Right kidney (tissue), 1 donor: Measurements from ENCODE around the gene RASSF10.

Experiments
- DNase-seq: peaks from one replicate; pipeline ENCODE4 v3.0.0-alpha.2; 2016

Gene RASSF10

DNA sequence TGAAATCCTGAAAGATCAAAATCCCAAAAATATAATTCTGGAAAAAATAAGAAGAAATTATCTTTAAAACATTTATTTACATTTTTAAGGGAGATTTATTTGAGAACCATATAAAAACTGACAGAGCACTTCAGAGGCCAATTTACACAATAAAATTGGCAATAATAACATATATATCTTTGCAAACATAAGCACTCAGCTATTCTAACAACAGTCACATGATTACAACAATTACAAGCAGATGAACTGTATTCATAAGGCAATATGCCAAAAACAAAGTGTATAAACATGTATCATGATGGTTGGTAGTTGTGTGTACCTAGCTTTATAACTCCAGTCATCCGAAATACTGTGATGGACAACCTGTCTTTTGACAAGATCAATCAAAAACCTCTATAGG is 17.7 kb upstream of the RASSF10 start:
- no peak for DNase-seq

DNA sequence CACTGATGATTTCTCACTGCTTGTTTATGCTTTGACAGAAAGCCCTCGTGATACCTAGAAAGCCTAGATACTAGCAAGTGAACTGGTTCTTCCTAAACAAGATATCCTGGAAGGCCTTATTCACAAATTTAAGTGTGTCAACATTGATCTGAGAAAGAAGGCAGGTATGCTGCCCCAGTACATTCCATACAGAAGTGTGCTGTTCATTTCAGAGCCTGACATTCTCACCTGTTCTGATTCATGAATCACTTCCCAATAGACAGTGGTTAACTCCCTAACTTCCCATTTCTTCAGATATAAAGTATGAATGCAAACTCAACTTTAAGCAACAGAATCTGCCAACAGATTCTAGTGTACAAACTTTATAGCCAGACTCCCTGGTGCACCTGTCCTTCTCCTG is 15.5 kb upstream of the RASSF10 start:
- DNase-seq, result no peak

DNA sequence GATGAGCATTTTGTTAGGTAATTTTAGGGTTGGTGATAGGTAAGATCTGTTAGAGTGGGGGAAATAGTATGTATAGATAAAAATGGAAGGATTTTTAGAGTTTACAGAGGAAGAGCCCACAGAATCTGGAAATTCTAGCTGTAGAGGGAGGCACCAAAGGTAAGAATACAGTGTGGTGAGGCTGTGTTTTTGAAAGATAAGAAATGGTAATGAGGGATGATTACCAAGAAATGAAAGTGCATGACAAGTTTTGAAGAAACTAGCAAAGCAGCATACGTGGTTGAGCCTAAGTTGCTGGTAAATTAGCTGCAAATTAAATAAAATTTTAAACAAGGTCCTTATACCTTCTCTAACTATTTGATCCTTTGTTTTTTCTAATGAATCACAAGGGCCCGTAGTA is 14.6 kb upstream of the RASSF10 start:
- no peak for DNase-seq

DNA sequence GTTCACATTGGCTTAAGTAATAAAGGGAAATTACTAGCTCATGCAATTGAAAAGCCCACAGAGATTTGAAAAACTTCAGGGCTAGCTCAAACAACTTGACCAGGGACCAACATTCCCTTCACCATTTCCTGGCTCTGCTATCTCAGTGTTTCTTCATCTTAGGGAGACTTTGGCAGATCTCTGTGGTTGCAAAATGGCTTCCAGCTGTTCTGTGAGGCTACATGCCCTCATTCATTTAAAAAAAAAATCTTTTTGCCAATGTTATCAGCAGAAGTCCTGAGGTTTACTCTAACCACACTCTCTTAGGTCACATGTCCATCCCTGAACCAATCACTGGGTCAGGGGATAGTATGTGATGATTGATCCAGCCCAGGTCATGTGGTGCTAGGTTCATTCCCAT is 13.9 kb upstream of the RASSF10 start:
- DNase-seq, result no peak

DNA sequence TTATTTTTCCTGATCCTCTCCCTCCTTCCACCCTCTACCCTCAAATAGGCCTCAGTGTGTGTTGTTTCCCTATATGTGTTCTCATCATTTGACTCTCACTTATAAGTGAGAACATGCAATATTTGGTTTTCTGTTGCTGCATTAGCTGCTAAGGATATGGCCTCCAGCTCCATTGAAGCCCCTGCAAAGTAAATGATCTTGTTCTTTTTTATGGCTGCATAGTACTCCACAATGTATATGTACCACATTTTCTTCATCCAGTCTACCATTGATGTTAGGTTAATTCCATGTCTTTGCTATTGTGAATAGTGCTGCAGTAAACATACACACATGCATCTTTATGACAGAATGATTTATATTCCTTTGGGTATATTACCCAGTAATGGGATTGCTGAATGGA is 13.3 kb upstream of the RASSF10 start:
- DNase-seq, result no peak

DNA sequence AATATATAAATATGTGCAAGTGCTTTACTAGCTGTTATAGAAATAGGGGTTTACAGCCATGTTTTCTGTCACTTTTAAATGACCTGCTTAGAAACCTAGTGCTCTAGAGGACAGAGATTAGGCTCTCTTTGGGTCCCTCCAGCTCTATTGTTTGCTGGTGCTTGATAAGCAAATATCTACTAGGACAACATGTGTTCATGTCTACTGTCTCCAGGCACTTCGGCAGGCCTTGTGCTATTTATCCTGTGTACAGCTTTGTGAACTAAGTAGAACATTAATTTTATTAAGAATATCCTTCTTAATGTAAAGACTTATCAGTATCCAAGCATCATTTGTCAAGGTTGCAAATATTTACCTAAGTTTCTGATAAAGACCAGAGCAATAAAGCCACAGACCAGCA is 11.9 kb upstream of the RASSF10 start:
- DNase-seq, result no peak

DNA sequence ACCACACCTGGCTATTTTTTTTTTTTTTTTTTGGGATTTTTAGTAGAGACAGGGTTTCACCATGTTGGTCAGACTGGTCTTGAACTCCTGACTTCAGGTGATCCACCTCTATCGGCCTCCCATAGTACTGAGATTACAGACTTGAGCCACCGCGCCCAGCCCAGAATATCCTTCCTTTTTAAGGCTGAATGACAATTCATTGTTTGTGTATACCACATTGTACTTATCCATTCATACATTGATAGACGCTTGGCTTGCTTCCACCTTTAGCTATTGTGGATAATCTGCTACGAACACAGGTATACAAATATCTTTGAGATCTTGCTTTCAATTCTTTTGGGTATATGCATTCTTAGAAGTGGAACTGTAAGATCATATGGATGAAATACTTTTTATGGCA is 10.8 kb upstream of the RASSF10 start:
- DNase-seq, result no peak

DNA sequence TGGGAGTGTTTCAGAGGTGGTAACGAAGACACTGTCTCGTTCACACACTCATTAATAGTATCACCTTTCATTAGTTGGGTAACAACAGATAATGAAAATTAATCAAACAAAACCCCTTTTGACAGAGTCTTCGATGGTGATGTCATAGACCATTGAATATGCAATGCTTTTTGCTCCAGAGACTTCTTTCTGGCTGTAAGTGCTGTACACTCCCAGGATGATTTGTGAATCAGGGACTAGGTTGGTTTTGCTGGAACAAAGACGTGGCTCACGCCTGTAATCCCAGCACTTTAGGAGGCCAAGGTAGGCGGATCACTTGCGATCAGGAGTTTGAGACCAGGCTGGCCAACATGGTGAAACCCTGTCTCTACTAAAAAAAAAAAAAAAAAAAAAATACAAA is 9.5 kb upstream of the RASSF10 start:
- DNase-seq, result no peak

DNA sequence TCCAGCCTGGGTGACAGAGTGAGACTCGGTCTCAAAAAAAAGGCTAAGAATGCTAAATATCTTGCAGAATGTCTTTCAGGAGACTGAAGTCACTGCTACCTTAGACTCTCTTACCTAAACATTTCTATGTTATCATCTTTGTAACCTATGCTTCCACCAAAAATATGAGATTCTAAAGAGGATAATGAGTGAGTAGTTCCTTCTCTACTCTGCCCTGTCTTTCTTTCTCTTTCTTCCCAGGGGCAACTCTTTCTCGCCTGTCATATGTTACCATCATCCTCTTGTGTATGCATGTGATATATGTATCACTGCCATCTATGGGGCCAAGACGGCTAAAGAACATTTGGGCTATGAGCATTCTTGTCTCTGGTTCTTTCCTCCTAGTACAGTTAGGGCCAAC is 9.0 kb upstream of the RASSF10 start:
- DNase-seq, result no peak

DNA sequence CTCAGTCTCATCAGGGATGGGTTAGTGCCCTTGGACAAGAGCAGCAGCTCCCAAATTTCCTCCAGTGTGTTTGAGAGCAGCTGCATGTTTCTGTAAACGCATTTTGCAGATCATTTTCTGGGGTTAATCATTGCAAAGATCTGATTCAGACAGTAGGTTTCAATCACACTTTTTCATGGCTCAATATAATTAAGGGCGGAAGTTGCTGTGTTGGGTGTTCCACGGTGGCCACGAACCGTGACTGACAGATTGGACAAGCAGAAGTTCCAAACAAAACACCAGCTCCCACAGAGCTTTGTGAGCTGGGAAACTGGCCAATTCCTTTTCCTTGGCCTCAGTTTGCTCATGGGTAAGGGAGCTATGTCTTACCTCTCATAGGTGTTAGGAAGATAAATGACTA is 8.4 kb upstream of the RASSF10 start:
- DNase-seq, result peak; percentile 35

DNA sequence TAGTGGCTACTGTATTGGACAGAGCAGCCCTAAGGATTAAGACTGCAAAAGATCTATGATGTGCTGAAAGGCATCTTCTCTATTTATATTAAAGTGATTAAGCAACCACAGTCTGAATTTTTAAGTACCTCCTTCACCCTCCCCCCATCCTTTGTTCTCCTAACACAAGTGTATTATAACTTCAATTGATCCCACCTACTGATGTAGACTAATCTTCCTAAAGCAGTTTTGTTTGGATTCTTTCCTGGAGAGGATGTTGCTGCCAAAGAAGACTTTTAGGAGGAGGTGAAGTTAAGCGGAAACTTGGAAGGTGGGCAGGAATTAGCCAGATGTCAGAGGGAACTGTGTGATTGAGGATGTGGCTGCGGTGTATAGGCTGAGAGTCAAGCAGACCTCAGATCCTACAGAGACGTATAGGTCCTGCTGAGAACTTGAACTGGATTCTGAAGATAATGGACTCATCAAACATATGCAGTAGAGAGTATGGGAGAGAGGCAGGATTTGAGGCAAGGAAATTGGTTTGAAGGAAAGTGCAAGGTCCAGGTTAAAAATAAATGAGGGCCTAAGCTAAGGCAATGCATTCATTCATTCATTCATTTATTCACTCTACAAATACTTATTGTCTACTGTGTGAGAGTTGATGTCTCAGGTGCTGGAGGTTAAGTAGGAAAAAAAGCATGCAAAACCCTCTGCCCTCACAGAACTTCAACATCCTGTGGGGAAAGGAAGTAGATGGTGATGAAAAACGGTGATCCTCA is 5.2 kb upstream of the RASSF10 start:
- no peak for DNase-seq

DNA sequence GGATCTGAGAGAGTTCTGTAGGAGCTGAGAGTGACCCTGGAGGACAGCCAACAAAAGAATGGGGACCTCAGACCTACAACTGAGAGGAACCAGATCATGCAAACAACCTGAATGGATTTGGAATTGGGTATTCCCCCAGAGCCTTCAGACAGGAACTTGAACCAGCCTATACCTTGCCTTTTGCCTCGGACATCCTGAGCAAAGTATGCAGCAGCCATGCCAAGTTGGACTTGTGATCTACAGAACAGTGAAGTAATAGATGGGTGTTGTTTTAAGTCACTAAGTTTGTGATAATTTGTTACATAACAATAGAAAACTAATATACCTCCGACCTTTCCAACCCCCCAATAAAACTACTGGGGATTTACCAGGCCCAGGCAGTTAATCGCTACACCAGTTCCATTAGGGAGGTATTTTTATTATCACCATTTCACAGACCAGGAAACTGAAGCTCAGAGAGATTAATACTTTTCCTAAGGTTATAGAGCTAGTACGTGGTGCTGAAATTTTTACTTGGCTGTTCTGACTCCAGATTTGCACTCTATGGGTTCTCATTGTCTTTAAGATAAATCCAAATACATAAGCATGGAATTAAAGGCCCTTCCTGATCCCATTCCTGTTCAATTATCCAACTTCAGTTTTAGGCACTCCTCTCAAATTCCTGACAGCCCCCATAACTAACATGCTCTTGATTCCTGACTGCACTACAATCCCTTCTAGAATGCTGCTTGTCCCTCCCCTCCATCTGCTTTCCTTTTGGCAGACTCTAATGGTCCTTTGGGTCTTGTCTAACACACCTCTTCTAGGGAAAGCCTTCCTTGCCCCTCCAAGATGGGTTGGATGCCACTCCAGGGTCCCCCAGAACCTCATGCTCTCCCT is 1.7 kb upstream of the RASSF10 start:
- DNase-seq, result no peak

DNA sequence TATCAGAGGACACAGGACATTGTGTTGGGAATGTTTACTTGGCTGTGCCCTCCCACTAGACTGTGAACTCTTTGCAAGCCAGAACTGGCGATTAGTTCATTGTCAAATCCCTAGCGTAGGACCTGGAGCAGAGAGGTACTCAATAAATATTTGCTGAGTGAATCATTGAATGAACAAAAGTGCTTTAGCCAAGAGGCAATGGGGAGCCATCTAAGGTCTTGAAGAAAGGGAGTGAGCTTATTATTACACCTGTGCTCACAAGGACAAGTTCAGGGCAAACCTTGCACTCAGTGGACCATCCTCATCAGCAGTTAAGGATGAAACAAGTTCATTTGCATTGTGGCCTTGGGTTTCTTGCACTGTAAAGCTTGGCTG is 1.1 kb upstream of the RASSF10 start:
- no peak for DNase-seq

DNA sequence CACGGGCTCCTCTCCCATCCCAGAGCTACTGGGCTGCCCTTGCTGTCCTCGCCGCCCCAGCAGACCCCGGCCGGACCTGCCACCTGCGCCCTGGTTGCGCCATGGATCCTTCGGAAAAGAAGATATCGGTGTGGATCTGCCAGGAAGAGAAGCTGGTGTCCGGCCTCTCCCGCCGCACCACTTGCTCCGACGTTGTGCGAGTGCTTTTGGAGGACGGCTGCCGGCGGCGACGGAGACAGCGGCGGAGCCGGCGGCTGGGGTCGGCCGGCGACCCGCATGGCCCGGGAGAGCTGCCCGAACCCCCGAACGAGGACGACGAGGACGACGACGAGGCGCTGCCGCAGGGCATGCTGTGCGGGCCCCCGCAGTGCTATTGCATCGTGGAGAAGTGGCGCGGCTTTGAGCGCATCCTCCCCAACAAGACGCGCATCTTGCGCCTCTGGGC is 382 bp downstream of the RASSF10 start:
- no peak for DNase-seq

DNA sequence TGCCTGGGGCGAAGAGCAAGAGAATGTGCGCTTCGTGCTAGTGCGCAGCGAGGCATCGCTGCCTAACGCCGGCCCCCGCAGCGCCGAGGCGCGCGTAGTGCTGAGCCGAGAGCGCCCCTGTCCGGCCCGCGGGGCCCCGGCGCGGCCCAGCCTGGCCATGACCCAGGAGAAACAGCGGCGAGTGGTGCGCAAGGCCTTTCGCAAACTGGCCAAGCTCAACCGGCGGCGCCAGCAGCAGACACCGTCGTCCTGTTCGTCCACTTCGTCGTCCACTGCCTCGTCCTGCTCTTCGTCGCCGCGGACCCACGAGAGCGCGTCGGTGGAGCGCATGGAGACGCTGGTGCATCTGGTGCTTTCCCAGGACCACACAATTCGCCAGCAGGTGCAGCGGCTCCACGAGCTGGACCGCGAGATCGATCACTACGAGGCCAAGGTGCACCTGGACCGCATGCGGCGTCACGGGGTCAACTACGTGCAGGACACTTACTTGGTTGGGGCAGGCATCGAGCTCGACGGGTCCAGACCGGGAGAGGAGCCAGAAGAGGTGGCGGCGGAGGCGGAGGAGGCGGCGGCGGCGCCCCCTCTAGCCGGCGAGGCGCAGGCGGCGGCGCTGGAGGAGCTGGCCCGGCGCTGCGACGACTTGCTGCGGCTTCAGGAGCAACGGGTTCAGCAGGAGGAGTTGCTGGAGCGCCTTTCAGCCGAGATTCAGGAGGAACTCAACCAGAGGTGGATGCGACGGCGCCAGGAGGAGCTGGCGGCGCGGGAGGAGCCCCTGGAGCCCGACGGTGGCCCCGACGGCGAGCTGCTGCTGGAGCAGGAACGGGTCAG is 1.0 kb downstream of the RASSF10 start:
- peak; percentile 90 for DNase-seq

DNA sequence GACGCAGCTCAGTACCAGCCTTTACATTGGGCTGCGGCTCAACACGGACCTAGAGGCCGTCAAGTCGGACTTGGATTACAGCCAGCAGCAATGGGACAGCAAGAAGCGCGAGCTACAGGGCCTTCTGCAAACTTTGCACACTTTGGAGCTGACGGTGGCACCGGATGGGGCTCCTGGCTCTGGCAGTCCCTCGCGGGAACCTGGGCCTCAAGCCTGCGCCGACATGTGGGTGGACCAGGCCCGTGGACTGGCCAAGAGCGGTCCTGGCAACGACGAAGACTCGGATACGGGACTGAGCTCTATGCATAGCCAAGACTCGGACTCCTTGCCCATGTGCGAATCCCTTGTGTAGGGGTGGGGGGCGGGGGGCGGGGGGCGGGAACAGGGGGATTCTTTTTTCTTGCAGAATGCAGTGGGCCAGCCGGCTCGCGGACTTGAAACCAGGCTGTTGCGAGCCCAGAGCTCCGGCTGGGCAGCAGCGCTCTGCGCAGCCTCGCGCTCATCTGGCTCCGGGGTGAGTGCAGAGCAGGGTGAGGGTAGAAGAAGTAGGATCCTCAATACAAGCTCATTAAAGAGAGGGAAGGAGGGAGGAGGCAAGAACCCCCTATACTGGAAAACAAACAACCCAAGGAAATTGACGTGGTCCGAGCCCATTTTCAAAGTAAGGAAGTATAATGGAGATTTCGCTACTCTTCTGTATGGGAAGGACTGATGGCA is 1.8 kb downstream of the RASSF10 start:
- peak; percentile 85 for DNase-seq

DNA sequence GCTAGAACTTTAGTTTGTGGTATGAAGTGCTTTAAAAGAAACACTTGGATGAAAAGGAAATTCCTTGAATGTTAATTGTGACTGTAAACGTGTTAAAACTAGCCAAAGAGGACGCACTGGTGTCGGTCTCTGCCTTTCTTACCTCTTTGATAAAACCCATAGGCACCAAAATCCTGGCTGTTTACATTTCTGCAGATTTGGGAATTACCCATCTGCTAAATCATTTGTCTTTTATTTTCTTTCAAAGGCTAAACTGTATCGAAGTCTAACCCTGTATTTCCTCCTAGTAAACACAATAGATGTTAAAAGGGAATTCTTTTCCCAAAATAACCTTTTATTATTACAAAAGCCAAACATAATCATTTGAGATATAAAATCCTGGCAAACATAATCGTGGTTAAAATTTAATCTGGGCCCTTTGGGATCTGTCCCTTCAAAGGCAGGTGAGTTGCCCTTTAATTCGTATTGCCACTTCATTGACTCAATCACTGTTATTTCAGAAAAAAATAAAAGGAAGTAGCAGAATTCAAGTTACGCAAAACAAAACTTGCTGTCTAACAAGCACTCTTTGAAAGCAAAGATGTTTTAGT is 2.4 kb downstream of the RASSF10 start:
- no peak for DNase-seq

DNA sequence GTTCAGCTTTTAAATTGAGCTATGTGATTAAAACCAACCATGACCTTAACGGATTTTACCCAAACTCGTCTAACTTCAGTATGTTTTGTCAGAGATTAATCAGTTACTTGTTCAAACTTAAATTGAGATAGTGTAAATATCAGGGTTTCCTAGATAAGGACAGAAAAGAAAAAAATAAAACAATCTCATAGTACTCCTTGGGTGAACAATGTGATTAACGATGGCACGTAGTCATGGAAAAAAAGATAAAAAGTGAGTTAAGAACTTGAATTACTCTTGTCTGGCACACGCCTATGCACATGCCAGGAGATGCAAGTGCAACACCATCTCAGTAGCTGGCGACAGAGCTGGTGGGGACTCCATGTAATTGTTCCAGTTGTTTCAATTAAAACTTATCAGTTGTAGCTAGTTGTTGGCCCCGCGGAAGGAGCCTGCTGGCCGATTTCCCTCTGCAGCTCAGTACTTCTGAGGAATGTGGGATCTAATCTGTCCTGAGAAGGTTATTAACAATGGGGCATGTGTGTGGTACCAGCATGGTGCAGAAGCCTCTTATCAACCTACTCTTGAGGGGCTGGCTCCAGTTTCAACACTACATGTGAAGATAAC is 3.0 kb downstream of the RASSF10 start:
- peak; percentile 44 for DNase-seq

DNA sequence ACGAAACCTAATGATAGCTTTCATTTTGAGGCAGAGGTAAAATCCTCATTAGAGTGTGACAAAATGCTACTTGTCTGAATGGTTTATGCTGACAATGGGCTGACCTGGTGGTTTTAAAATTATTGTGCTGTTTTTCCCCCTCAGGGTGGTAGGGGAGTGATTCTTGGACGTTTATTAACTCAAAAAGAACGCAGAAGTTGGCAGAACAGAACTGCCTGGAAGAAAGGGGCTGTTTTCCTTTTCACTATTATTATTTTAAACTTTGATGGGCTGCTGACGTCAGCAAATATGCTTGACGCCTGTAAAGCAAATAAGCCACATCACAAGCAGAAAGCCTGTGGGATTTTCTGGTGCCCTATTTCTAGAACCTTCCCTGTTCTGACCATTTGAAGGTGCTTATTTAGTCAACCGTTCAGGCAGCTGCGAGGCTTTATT is 4.0 kb downstream of the RASSF10 start:
- DNase-seq, result no peak

DNA sequence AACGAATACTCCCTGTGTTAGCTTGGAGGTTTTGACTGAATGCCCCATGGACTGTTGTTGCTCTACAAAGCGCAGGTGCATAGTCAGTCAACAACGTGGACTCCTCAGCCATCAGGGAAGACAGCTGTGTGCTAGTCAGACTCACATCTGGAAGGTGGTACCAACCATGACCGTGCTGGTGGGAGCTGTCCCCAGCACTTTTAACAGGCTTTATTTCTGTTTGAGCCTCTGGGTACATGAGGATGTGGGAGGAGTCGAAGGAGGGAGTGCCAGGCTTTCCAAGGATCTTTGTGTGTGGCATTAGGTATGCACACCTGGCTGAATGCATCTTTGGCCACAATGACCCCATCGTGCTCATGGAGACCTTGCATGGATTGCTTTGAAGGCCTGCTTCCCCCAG is 6.6 kb downstream of the RASSF10 start:
- DNase-seq, result no peak

DNA sequence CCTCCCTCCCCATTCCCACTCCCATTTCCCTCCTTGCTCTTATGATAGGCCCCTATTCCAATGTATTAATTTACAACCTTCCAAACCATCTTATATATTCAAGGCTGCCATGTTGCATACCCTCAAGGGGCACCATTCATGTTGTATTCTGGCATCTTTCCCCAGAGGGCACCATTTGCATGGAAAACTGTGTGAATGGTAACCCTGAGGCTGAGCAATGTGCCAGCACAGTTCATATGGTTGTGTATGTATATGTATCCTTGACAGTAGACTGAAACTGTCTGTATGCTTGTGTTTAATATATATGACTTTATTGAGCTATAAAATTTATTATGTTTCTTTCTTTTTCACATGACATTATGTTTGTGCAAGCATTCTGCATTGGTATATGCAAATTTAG is 7.3 kb downstream of the RASSF10 start:
- no peak for DNase-seq
